ENCODE data around the gene NETO1.

DNA sequence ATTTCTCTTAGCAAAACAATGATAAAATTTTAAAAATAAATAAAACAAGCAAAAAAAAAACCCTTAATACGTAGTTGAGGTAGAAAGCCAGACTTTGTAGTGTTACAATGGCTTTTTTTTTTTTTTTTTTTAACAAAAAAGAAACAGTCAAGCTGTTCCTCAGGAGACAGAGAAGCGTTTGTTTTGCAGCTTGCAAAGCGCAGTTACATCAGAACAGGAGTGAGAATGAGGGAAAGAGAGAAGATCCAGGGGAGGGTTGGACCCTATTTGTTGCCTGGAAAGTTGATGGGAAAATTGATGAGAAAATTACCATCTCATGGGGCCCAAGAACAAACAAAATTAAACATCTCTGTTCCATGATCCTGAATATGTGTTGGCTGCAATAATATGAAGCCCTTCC is 146.5 kb downstream of the NETO1 start:
- TF ChIP-seq, protein P1, sequence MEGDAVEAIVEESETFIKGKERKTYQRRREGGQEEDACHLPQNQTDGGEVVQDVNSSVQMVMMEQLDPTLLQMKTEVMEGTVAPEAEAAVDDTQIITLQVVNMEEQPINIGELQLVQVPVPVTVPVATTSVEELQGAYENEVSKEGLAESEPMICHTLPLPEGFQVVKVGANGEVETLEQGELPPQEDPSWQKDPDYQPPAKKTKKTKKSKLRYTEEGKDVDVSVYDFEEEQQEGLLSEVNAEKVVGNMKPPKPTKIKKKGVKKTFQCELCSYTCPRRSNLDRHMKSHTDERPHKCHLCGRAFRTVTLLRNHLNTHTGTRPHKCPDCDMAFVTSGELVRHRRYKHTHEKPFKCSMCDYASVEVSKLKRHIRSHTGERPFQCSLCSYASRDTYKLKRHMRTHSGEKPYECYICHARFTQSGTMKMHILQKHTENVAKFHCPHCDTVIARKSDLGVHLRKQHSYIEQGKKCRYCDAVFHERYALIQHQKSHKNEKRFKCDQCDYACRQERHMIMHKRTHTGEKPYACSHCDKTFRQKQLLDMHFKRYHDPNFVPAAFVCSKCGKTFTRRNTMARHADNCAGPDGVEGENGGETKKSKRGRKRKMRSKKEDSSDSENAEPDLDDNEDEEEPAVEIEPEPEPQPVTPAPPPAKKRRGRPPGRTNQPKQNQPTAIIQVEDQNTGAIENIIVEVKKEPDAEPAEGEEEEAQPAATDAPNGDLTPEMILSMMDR (IDR thresholded peaks at IDR 0.05; ENCODE audit: insufficient read depth, low read depth, low read length) = no peak
- no peak for TF ChIP-seq EZH2 (IDR thresholded peaks at IDR 0.05; ENCODE audit: insufficient read depth, low read length)

Data from astrocyte (in vitro differentiated cells and primary cell).